HG03558 (cell line): ENCODE results near the gene KLB.
"Not testable (repeated sequence)": the region's sequence is repeated elsewhere in the genome, so short reads cannot be mapped to it uniquely, and the experiment has no call there.

Source experiments
- ATAC-seq: cut with Tn5 transposase; IDR thresholded peaks from one replicate; pipeline ENCODE4 v1.9.1; 2021; ENCODE audit warnings: moderate number of reproducible peaks; ENCODE audit not compliant: unreplicated experiment; ENCODE audit errors: extremely low read depth

The KLB gene

GRCh38 chr4:39406763-39407583 is at the start of gene KLB:
Gene KLB (plus strand): TSS chr4:39406930. CDS start chr4:39406950, 20 bp downstream.
- ATAC-seq, result no peak

- no peak for ATAC-seq
These were observed 49.7 kb upstream of the KLB start for GRCh38 chr4:39357002-39357401.

GRCh38 chr4:39360611-39361010 is 46.1 kb upstream of the KLB start:
- ATAC-seq, result not testable (repeated sequence)

GRCh38 chr4:39362827-39363226 is 43.9 kb upstream of the KLB start:
- no peak for ATAC-seq

- ATAC-seq, result no peak
These were observed 42.8 kb upstream of the KLB start for GRCh38 chr4:39363773-39364393.

GRCh38 chr4:39365360-39365759 is 41.4 kb upstream of the KLB start:
- no peak for ATAC-seq

GRCh38 chr4:39365830-39366771 is 40.6 kb upstream of the KLB start, which contains the start of gene RFC1:
Gene RFC1 (minus strand): TSS chr4:39366362. CDS start chr4:39366241, 121 bp downstream.
- ATAC-seq, result peak; percentile 49

- no peak for ATAC-seq
These were observed 39.6 kb upstream of the KLB start for GRCh38 chr4:39367166-39367565.

GRCh38 chr4:39369301-39369700 is 37.4 kb upstream of the KLB start:
- ATAC-seq, result no peak

GRCh38 chr4:39371209-39371608 is 35.5 kb upstream of the KLB start:
- ATAC-seq, result not testable (repeated sequence)

- no peak for ATAC-seq
These were observed 31.3 kb upstream of the KLB start for GRCh38 chr4:39375478-39375877.

- ATAC-seq, result no peak
These were observed 23.0 kb upstream of the KLB start for GRCh38 chr4:39383690-39384089.

- ATAC-seq, result no peak
These were observed 22.2 kb upstream of the KLB start for GRCh38 chr4:39384563-39384962.

GRCh38 chr4:39390603-39391002 is 16.1 kb upstream of the KLB start:
- no peak for ATAC-seq

GRCh38 chr4:39394706-39395105 is 12.0 kb upstream of the KLB start:
- no peak for ATAC-seq

- not testable (repeated sequence) for ATAC-seq
These were observed 5.1 kb upstream of the KLB start for GRCh38 chr4:39401640-39402039.

GRCh38 chr4:39407584-39407885 is 805 bp downstream of the KLB start:
- ATAC-seq, result no peak

- no peak for ATAC-seq
These were observed 3.7 kb downstream of the KLB start for GRCh38 chr4:39410415-39410814.

- not testable (repeated sequence) for ATAC-seq
These were observed 4.8 kb downstream of the KLB start for GRCh38 chr4:39411561-39411960.

GRCh38 chr4:39415678-39416283 is 9.1 kb downstream of the KLB start:
- ATAC-seq, result no peak
